DMS 273 (cell line): ENCODE measurements around the gene KCNMA1.
A peak's percentile ranks its signal among the peaks of the same experiment; 100 is the strongest.

Experiments
- DNase-seq: peaks from one replicate; lab custom pipeline; 2025; ENCODE audit not compliant: unreplicated experiment; lab: John Stamatoyannopoulos, UW

The KCNMA1 gene

GRCh38 chr10:77513781-77514331 lies 123.8 kb downstream of the KCNMA1 start:
- DNase-seq, result peak; percentile 82

DNA sequence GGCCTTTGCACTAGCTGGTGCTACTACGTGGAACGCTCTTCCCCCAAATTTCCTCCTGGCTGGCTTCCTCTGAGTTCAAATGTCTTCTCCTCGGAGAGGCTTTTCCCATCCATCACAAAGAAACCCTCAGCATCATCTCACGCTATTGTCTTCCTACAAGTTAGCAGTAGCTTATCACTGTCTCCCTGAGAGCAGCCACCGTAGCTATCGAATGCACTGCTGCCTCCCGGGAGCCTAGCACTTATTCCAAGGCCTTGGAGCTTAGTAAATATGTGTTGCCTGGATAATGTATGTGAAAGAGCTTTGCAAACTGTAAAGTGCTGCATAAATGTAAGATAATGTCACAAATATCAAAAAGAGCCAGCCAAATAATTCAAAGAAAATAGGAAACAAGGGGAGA lies 124.4 kb downstream of the KCNMA1 start:
- DNase-seq, result no peak

DNA sequence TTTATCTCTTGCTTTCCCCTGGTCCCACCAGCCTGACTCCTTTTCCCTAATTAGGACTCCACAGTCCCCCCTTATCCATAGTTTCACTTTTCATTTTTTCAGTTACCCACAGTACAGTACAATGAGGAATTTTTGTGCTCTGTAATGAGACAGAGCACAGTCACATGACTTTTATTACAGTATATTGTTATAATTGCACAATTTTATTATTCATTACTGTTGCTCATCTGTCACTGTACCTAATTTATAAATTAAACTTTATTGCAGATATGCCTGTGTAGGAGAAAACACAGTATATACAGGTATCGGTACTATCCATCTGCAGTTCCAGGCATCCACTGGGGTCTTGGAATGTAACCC lies 125.4 kb downstream of the KCNMA1 start:
- no peak for DNase-seq

DNA sequence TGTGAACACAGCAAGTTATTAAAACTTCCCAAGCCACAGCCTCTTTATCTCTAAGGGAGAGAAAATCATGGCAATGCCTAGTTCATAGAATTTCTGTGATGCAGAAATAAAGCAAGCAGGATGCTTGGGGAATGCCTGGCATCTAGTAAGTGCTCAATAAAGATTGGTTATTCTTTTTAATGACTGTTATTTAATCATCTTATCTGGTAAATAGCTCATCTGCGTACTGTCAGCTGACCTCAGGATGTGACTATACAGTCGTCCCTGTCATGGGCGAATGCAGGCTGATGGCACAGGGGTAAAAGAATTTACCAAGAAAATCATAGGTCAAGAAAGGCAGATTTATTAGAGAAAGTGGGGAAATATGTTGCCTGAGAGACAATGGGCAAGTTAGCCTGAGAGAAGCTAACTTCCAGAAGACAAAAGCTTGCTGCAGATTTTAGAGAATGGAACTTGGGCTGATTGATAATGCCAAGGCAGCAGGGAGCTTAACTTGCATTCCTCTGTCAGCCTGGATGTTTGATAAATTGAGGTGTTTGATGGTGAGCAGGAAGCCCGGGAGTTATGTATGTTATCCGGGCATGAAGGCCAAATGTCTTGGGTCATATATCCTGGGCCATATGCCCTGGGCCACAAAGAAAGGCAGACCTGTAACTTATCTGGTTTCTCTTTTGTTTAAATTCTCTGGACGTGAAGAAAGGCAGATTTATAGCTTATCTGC lies 126.0 kb downstream of the KCNMA1 start:
- peak; percentile 10 for DNase-seq

- DNase-seq, result no peak
These were observed 126.9 kb downstream of the KCNMA1 start for GRCh38 chr10:77510695-77511094.

- no peak for DNase-seq
These were observed 127.3 kb downstream of the KCNMA1 start for GRCh38 chr10:77510294-77510693.

DNA sequence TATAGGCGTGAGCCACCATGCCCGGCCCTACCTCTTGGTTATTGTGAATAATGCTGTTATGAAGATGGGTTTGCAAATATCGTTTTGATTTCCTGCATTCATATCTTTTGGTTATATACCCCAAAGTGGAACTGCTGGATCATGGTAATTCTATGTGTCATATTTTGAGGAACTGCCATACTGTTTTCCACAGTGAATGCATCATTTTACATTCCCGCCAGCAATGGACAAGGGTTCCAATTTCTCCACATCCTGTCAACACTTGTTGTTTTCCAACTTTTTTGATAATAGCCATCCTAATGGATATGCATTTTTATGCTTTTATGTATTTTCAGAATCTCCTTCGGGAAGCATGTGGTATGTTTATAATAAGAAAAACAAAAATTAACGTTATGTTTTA lies 128.2 kb downstream of the KCNMA1 start:
- no peak for DNase-seq

DNA sequence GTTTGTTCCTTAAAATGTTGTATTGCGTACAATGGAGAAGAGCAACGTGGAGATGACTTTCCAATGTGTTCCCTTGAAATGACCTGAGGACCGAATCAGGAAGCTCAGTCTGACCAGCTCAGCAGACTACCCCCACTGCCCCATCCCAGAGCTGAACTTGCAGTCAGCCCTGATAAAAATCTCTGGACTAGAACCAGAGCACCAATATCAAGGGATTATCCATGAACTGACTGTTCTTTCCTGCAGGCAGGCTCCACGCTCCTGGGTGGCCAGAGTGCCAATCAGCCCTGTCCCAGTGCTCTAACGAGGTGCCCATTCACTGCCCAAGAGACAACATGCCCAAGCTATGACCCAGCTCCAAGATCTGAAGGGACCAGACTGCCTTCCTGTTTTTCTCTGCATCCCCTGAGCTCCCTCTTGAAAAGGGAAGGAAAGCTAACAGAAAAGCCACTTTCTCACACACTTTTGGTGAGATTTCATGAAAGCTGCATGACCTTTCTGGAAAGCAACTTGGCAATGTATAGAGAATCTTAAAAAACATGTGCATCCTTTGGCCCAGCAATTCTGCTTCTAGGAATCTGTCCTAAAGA lies 130.2 kb downstream of the KCNMA1 start:
- no peak for DNase-seq

- no peak for DNase-seq
These were observed 130.9 kb downstream of the KCNMA1 start for GRCh38 chr10:77506517-77507200.

DNA sequence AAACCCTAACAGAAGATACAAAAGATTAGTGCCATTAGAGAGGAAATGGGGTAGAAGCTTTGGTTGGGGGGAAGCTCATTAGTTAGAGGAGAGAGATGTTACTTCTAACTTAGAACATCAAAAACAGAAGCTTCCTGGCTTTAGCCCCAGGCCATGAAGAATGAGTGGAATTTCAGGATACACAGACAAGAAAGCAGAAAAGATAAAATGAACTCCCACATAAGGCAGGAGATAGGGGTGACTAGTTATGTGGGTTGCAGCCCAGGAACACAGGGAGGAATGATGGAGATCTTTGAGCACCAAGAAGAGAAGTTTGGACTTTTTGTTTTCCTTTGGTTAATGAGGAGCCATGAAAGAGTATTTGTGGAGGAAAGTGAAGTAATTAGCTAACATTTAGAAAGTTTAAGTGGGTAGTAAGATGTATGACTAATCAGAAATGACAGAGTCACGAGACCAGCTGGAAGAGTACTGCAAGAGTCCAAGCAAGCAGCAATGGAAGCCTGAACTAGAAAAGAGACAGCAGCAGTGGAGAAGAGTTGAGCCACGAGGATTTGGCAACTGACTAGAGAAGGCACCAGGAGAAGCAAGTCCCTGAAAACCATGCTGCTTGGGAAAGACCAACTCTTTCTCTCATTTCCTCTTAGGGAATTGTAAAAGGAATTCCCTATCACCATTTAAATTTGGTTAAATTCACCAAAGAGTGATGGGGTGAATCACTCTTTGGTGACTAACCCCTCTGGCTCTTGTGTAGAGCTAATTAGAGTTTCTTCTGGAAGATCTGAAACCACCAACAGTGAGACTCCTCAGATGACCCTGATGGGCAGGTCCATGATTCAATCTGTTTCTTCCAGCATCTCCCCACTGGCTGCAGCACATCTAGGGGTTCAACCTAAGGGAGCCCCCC lies 131.9 kb downstream of the KCNMA1 start:
- no peak for DNase-seq

- peak; percentile 82 for DNase-seq
These were observed 132.7 kb downstream of the KCNMA1 start for GRCh38 chr10:77504873-77505257.

DNA sequence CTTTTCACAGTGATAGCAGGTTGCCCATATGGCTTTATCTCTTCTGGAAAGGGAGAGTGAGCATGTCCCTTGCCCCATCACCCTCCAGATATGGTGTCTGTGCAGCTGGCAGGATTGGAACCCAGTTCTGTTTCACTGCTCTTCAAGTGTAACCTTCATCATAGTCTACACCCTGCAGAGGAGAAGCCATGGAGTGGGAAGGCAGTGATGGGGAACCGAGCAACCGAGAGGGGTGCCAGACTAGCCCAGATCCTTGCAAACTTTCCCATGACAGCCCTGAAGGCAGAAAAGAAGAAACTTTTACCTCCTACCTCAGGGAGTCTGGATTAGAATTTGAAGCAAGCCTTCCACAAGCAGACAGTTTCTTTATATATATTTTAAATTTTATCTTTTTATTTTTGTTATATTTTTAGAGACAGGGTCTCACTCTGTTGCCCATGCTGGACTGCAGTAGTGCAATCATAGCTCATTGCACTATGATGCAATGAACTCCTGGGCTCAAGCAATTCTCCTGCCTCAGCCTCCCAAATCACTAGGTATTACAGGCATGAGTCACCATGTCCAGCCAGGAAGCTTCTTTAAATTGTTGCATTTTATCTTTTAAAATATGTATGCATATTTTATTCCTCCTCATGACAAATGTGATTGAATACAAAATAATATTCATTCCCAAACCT lies 133.3 kb downstream of the KCNMA1 start:
- DNase-seq, result peak; percentile 36

DNA sequence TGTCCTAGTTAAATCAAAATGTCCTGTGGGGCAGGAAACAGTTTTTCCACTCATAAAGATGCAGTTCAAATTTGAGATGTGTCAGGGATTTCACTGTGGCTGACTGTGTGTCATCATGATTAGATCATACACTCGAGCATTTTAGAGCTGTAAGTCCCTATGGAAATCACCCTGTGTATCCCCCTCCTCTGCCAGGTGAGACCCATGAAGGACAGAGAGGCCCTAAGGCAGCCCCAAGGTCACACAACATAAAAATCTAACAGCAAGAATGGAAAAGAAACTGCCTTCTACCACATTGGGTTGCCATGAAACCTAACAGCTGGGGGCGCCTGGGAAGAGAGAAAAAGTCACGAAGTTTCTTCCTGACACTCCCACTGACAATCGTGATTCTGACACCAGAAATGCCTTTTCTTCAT lies 135.8 kb downstream of the KCNMA1 start:
- DNase-seq, result no peak

- no peak for DNase-seq
These were observed 136.3 kb downstream of the KCNMA1 start for GRCh38 chr10:77501152-77501845.

DNA sequence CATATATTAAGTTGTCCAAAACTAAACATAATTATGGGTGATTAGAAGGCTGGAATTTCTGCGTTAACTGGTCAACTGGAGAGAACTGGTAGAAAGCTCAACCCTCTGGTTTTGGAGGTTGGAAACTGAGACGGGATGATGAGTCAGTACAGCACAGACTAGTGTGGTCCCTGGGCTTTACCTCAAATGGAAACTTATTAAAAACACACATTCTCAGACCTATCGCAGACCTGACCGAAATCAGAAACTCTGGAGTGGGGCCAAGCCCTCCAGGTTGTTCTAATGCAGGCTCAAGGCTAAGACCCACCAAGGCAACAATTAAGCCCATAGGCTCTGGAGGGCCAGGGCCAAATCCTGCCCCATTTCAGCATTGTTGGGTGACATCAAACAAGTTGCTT lies 136.9 kb downstream of the KCNMA1 start:
- no peak for DNase-seq

GRCh38 chr10:77498829-77499228 lies 138.8 kb downstream of the KCNMA1 start:
- no peak for DNase-seq

DNA sequence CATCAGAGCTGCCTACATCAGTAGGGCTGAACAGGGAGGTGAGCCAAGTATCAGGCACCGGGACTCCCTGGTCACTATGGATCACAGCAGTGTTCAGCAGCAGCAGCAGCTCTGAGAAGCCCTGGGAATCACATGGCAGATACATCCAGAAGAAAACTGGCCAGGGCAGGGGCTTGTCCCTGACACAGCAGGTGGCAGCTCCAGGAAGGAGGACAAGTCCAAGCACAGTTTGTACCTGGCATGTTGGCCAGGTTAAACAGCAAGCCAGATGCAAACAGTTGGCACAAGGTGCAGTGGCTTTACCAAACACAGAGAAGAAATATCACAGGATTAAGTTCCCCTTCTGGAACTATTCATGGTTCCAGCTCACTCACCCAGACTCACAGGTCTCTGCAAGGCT lies 139.4 kb downstream of the KCNMA1 start:
- DNase-seq, result peak; percentile 30

GRCh38 chr10:77497748-77498147 lies 139.9 kb downstream of the KCNMA1 start:
- no peak for DNase-seq

DNA sequence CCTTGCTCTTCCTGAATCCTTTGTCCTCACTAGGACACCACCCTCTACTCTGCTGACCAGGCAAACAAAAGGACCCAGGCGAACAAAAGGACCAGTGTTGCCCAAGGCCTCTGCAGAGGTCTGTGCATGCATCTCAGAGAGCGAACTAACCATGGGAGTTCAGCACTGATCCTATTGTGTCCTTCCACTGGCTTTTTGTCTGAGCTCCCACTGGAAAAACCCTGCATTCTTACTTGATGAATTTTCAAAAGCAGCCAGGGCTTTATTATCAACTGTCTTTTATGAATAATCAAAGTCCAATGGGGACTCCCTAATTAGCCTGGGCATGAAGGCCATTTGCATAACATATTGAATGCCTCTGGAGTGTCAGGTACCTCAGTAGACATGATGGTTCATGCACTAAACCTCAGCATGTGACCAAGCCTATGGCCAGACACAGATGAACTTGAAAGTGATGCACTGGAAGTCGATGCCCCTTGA lies 140.6 kb downstream of the KCNMA1 start:
- DNase-seq, result no peak
